Thyroid gland (tissue), 4 donors: ENCODE data around the gene CEMIP2. TPM values are rescaled to one million over a fixed set of nuclear protein-coding genes. Genes with fewer than 3 reads are reported as not detected.
A peak's percentile ranks its signal among the peaks of the same experiment; 100 is the strongest.

Experiments used
- DNase-seq, 2 donors: peaks; one replicate each; pipeline ENCODE4 v3.0.0-alpha.2; 2019
- H3K27ac ChIP-seq, 3 donors: fragments of 200-600 bp; sonication (generic); 1 replicate in 2 of 3; 2 replicates in 1 of 3; pipeline ENCODE4 v1.5.1; 2016 to 2019; ENCODE audit warnings: mild to moderate bottlenecking in 1 of 3, moderate library complexity in 1 of 3
- H3K27me3 ChIP-seq: fragments of 200-600 bp; sonication (generic); one replicate; pipeline ENCODE4 v1.5.1; 2019
- H3K36me3 ChIP-seq, 2 donors: fragments of 200-600 bp; sonication (generic); one replicate each; pipeline ENCODE4 v1.5.1; 2016 to 2019
- H3K4me1 ChIP-seq, 2 donors: fragments of 200-600 bp; sonication (generic); one replicate each; pipeline ENCODE4 v1.5.1; 2017 to 2019
- H3K4me3 ChIP-seq, 3 donors: fragments of 200-600 bp; sonication (generic); replicated peaks in 1 of 3; 1 replicate in 2 of 3; 2 replicates in 1 of 3; pipeline ENCODE4 v1.5.1; 2016; ENCODE audit warnings: mild to moderate bottlenecking in 1 of 3
- H3K9me3 ChIP-seq: fragments of 200-600 bp; sonication (generic); one replicate; pipeline ENCODE4 v1.5.1; 2017
- POLR2A ChIP-seq, 2 donors: fragments of 450-650 bp; IDR thresholded peaks; one replicate each; pipeline ENCODE4 v1.6.1; 2017; ENCODE audit warnings: antibody characterized with exemption in 2 of 2, mild to moderate bottlenecking in 2 of 2, moderate library complexity in 1 of 2
- WGBS, 2 donors: methylation state at CpG; one replicate each; pipeline ENCODE4 v1.1.5; 2017; 5-methylcytosine and 5-hydroxymethylcytosine counted together
- intact Hi-C: fragments of 100-400 bp; cut with DNase I; formaldehyde crosslinking; loops from one replicate; pipeline ENCODE4 v1.15.1; 2023
- total RNA-seq, 4 donors: library from RNA; depleted of rRNA; stranded (reverse); fragments of >200 nt; gene quantifications; one replicate each; pipeline ENCODE4 v1.2.3, GENCODE V29; 2016
- TF ChIP-seq, protein P1 (sequence below), 6 experiments: fragments of 200-600 bp in 3 of 6; fragments of 450-650 bp in 3 of 6; sonication (generic) in 3 of 6; IDR thresholded peaks; one replicate each; pipeline ENCODE4 v1.5.1; 2016 to 2019; ENCODE audit warnings: antibody characterized with exemption in 6 of 6, mild to moderate bottlenecking in 2 of 6, inconsistent platforms in 1 of 6, moderate library complexity in 1 of 6

The CEMIP2 gene
- total RNA-seq, 4 donors from 2014 or later, result 29.6 to 111 (median 34.0) TPM

DNA sequence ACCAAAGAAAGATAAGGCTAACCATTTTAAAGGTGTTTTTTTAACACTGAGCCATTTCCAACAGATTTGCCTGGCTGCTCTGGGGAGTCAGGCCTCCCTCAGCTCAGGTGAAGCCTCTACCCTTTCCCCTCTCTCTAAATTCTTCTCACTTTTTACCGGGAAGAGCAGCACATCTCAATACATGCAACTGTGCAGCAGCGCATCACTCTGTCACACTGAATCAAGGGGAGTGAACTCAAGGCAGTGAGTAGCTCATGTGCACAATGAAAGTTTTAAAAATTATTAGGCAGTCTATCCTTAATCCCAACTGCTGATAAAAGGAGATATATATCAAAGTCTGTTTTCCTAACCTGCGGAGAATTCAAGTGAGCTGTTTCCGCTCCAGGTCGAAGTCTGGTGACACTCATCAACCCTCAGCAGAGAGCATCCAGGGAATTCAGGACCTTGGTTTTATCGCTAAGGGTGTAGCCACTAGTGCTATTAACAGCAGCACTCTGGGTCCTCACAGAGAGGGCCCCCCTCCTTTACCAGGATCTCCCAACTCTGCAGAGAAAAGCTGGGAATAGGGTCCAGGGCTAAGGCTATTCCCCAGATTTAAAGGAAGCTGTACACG, 1.0 kb downstream of the CEMIP2 start:
- TF ChIP-seq, protein P1, sequence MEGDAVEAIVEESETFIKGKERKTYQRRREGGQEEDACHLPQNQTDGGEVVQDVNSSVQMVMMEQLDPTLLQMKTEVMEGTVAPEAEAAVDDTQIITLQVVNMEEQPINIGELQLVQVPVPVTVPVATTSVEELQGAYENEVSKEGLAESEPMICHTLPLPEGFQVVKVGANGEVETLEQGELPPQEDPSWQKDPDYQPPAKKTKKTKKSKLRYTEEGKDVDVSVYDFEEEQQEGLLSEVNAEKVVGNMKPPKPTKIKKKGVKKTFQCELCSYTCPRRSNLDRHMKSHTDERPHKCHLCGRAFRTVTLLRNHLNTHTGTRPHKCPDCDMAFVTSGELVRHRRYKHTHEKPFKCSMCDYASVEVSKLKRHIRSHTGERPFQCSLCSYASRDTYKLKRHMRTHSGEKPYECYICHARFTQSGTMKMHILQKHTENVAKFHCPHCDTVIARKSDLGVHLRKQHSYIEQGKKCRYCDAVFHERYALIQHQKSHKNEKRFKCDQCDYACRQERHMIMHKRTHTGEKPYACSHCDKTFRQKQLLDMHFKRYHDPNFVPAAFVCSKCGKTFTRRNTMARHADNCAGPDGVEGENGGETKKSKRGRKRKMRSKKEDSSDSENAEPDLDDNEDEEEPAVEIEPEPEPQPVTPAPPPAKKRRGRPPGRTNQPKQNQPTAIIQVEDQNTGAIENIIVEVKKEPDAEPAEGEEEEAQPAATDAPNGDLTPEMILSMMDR (IDR thresholded peaks at IDR 0.05), result no peak
- TF ChIP-seq POLR2A (IDR thresholded peaks at IDR 0.05), result no peak
- Histone ChIP-seq H3K27me3 (no peaks in the 10 kb centered on the region), H3K27ac (peak overlapping the region in 1 of 3 donors; percentile 99), H3K36me3 (no peaks in the 10 kb centered on the region), H3K4me1 (peaks cover 24 to 28% of the 10 kb centered on the region in 2 donors), H3K9me3 (no peaks in the 10 kb centered on the region), H3K4me3 (peak overlapping the region; percentile 61 to 93 (median 73))
- DNase-seq, result peak in 1 of 2 donors; percentile 8
- intact Hi-C loops, result loop anchor here (5.0 kb wide), 1 partner anchor 160 kb away; no protein-coding TSS in a partner anchor
- 27 to 29% methylated on average over 7 of the region's 7 CpGs for WGBS, 2 donors

DNA sequence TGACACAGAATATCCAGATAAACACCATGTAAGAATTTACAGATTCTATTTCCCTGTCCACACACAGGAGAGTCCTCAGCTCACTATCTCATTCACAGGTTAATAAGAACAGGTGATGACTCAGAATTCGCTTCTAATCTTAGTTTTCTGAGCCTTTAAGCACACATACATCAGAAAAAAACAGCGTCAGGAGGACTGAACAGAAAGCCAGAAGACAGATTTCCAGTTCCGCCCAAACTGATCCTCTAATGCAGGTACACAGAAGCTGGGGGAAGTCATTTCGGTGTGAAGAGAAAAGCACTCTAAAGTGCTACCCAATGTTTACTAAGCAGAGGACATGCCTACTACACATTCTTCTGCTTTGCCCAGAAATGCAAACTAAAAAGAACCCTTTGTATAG, 1.6 kb downstream of the CEMIP2 start:
- Histone ChIP-seq H3K27ac (no peak overlapping the region), H3K4me1 (peaks cover 24 to 28% of the 10 kb centered on the region in 2 donors)
- intact Hi-C loops, result loop anchor here (5.0 kb wide), 1 partner anchor 159 kb away; no protein-coding TSS in a partner anchor

DNA sequence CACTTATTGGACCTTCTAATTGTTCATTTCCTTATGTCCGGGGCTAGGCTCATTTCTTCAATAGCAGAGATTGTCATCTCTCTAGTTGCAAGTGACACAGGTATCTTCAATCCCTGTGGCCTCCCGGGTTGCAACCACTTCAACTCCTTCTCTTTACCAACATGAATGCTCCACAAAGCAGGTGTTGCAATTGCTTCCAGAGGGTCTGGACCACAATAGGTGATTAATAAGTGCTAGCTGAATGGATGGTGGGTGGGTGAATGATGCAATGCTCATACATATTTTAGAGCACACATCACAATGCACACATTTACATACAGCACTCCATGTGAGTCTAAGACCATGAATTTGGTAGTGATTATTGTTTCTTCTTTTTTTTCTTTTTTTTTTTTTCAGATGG, 2.6 kb downstream of the CEMIP2 start:
- H3K4me1 ChIP-seq, result peaks cover 24 to 28% of the 10 kb centered on the region in 2 donors
- intact Hi-C loops, result loop anchor here (5.0 kb wide), 1 partner anchor 158 kb away; no protein-coding TSS in a partner anchor
- H3K27ac ChIP-seq, result no peak overlapping the region
- H3K4me3 ChIP-seq, result no peak overlapping the region
- H3K27me3 ChIP-seq, result no peaks in the 10 kb centered on the region
- no peak for TF ChIP-seq POLR2A (IDR thresholded peaks at IDR 0.05)
- TF ChIP-seq, protein P1 (IDR thresholded peaks at IDR 0.05), result no peak
- DNase-seq, result no peak
- WGBS, 2 donors, result 83 to 90% methylated on average over 2 of the region's 2 CpGs
- H3K9me3 ChIP-seq, result no peaks in the 10 kb centered on the region
- H3K36me3 ChIP-seq, result no peaks in the 10 kb centered on the region

More for the DNA sequence above, 1.6 kb downstream of the CEMIP2 start:
- Histone ChIP-seq H3K36me3 (no peaks in the 10 kb centered on the region), H3K4me3 (peak overlapping the region in 2 of 3 donors; percentile 61 to 73), H3K9me3 (no peaks in the 10 kb centered on the region), H3K27me3 (no peaks in the 10 kb centered on the region)
- no peak for DNase-seq
- TF ChIP-seq, protein P1 (IDR thresholded peaks at IDR 0.05), result no peak
- no peak for TF ChIP-seq POLR2A (IDR thresholded peaks at IDR 0.05)
- 61 to 72% methylated on average over 4 of the region's 4 CpGs for WGBS, 2 donors

DNA sequence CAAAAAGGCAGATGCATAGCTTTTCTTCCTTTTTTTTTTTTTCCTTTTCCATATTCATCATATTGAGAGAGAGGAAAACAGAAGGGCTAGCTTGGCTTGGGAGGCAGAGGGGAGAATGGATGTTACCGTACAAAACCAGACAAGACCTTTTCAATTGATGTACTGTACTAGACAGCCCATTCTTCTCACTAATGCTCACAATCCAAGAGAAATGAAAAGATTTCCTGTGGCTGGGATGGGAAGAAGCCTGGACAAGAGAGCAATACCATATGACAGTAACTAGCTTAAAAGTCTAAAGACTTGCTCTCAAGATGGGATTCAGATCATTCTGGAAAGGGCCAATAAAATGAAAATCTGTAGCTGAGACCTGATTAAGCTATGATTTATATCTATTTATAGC, 3.4 kb downstream of the CEMIP2 start:
- no peak overlapping the region for H3K27ac ChIP-seq
- peaks cover 22 to 27% of the 10 kb centered on the region in 2 donors for H3K4me1 ChIP-seq
- H3K27me3 ChIP-seq, result no peaks in the 10 kb centered on the region
- H3K4me3 ChIP-seq, result no peak overlapping the region
- DNase-seq, result no peak
- intact Hi-C loops, result loop anchor here (5.0 kb wide), 1 partner anchor 158 kb away; no protein-coding TSS in a partner anchor
- TF ChIP-seq, protein P1 (IDR thresholded peaks at IDR 0.05), result no peak
- TF ChIP-seq POLR2A (IDR thresholded peaks at IDR 0.05), result no peak
- no peaks in the 10 kb centered on the region for H3K9me3 ChIP-seq
- WGBS, 2 donors, result 86 to 87% methylated on average over 1 of the region's 1 CpG
- H3K36me3 ChIP-seq, result no peaks in the 10 kb centered on the region

DNA sequence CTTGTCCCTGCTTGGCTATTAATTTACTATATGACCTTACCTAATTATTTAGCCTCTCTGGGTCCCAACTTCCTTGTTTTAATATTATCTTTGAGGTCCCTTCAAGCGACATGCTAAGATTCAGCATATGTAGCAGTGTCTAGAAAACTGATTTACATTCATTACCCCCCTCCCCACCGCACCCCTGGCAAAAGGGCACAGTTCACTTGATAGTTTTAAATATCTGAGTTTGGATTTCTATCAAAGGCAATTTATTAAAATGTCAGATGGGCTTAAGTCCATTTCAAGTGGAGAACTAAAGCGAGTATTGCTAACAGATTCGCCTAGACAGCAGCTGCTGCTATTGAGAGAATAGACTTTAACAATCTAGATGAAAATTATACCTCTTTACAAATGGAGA, 3.9 kb downstream of the CEMIP2 start:
- Histone ChIP-seq H3K4me1 (peaks cover 18 to 22% of the 10 kb centered on the region in 2 donors), H3K4me3 (no peak overlapping the region), H3K27ac (no peak overlapping the region), H3K36me3 (no peaks in the 10 kb centered on the region), H3K27me3 (no peaks in the 10 kb centered on the region), H3K9me3 (no peaks in the 10 kb centered on the region)
- no peak for TF ChIP-seq POLR2A (IDR thresholded peaks at IDR 0.05)
- intact Hi-C loops, result no loop called here
- DNase-seq, result no peak
- 69 to 74% methylated on average over 4 of the region's 4 CpGs for WGBS, 2 donors
